NCI-H1436 treated with DMSO at 0.1 percent for 48 hours (cell line): ENCODE results near the gene TBC1D10A.
A peak's percentile ranks its signal among the peaks of the same experiment; 100 is the strongest.

Experiments used
- DNase-seq: peaks from one replicate; lab custom pipeline; 2025; lab: John Stamatoyannopoulos, UW

Gene TBC1D10A

GRCh38 chr22:30320021-30320556 is 6.7 kb downstream of the TBC1D10A start:
- no peak for DNase-seq

GRCh38 chr22:30318799-30319419 is 7.8 kb downstream of the TBC1D10A start:
- no peak for DNase-seq

DNA sequence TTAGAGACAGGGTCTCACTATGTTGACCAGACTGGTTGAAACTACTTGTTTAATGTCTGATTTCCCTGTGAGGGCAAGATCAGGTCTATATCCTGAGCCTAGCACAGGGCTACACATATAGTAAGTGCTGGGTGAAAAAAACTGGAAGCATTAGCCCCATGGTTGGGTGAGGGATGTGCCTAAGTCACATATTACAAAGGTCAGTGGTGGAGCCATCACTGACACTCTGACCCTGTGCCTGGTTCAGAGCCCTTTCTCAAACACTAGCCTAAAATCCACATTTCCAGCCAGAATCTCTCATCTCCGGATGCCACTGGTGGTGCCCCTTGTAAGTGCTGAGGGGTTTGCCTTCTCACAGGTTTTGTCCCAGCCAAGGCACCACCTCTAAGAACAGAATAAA is 9.0 kb downstream of the TBC1D10A start:
- DNase-seq = no peak

GRCh38 chr22:30315962-30316576 is 10.7 kb downstream of the TBC1D10A start:
- no peak for DNase-seq

- no peak for DNase-seq
Measured at GRCh38 chr22:30314915-30315314, 11.8 kb downstream of the TBC1D10A start.

DNA sequence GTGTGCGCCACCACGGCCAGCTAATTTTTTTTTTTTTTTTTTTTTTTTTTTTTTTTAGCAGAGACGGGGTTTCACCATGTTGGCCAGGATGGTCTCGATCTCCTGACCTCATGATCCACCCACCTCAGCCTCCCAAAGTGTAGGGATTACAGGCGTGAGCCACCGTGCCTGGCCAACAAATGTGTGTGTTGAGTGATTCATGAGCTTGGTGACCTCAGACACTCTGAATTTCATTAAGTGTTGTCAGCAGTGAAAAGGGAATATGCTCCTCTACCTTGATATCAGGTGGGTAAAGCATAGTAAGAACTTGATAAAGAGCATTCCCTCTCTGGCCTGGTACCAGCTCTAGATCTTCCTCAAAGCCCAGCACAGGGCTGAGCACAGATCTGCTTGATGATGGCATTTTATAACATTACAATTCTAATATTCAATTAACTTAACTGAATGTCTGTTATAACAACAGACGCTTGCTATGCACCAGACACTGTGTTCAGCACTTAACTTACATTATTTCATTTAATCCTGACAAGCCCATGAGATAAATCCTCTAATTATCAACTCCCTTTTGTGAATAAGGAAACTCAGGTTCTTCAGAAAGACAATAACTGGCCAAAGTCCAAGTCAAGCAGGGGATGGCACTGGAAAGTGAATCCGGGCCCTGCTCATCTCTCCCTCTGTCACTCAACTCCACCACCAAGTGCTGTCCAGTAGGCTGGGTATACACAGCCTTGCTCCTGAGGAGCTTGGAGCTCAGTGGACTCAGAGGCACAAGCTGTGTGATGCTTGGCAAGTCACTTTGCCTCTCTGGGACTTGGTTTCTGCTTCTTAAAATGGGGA is 13.0 kb downstream of the TBC1D10A start:
- DNase-seq = no peak

GRCh38 chr22:30312053-30312452 is 14.7 kb downstream of the TBC1D10A start:
- DNase-seq = no peak

DNA sequence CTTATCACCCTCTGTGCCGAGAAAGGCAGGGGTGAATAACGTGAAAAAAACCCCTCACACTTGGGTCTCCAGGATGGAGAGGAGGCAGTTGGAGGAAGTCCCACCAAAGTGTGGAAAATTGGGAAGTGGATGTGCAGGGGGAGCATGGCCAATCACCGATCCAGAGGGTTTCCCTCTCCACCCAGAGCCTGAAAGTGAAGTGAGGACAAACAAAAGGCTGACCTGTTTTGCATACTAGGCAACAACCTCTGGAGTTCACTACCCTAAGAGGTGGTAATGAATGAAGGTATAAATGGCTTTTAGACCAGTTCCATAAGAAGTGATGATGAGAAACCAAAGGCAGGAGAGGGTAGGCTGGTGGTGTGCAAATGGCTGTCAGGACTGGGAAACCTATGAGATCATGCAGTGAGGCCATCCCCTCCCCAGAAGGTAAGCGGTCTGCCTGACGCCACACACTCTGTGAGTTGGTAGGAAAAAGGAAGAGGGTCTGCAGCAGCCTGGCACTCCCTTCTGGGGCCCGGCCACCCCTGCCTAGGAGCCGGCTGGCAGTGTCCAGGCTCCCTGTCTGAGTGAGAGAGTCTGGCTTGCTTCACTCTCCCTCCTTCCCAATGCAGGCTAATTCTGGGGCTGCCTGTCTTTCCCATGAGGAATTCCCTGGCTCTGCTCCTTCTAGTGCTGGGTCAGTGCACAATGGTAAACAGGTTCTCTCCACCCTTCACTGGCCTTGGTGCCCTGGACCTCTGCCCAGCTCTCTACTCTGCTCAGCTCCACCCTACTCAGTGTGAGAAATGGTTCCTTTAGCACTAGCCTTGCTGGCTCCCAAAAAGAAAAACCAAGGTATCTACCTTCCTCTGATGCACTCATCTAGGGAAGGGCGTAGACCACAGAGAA is 15.6 kb downstream of the TBC1D10A start:
- DNase-seq = no peak

DNA sequence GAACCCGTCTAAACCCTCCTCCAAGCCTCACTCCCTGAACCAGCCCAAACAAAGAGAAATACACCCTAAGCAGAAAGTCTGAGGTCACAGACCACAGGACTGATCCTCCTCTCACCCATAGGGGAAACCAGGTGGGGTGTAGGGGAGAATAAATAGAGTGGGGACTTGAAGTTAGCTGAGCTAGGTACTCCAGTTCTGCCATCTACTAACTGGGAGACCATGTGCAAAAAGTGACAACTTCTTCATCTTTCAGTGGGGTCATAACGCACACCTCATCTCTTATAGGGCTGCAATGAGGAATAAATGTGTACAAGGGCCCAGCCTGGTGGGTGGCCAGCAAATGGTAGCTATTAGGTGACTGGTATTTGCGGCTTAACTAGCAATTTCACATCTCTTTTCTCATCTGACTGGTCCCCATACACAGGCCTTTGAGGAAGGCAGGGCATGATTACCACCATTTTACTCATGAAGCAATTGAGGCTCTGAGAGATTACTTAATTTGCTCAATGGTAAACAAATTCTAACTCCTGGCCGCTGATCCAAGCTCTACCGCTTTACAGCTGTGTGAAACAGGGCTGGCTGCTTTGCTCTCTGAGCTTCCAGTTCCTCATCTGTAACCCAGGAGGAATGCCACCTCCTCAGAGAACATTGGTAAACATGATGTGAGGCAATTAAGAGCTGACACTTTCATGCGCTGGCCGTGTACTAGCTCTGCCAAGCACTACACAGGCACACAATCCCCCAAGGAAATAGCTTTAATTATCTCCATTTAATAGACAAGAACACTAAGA is 16.6 kb downstream of the TBC1D10A start:
- peak; percentile 15 for DNase-seq

DNA sequence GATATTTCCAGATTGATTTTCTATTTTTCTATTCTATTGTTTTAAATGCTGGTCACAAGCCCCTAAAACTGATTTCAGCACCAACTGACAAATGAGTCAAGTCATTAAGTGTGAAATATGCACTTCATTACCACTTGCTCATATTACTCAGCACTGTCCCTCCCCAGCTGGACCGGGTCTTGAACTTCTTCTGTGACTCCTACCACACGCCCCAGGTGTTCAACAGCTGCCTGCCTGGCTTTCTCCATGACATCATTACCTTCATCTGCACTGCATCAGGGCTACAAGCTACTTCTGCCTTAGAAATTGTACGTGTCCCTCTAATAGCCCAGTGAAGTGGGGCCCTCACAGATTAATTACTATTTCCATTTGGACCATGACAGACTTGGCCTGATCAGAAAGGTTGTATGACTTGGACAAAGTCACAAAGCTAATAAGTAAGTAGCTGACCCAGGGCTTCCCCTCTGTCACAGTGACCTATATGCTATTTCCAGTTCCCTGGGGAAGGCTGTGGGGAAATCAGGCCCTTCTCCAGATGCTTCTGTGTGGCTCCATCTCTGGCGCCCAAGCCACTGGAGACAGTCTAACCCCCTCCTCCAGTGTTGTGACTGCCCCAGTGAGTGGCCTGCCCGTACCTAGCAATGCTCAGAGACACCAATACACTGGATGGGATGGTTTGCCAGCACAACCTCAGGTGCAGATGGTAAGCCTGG is 18.1 kb downstream of the TBC1D10A start:
- DNase-seq = no peak

- no peak for DNase-seq
Measured at GRCh38 chr22:30308093-30308492, 18.6 kb downstream of the TBC1D10A start.

- DNase-seq = no peak
Measured at GRCh38 chr22:30307041-30307574, 19.6 kb downstream of the TBC1D10A start.

DNA sequence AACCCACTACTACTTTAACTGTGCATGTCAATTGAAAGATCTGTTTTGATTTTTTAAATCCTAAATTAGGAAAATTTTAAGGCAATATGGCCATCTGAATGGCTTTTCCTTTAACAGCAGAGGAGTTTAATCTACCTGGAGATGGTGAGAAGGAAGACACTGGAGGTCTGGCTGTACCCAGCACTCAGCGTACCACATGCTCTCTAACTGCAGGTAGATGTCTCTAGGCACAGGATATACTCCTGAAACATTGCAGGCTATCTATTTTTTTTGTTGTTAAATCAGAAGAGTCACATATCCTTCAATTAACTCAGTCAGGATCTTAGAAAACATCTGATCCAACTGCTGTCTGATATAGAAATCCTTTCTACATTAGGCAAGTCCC is 20.1 kb downstream of the TBC1D10A start:
- DNase-seq = no peak

DNA sequence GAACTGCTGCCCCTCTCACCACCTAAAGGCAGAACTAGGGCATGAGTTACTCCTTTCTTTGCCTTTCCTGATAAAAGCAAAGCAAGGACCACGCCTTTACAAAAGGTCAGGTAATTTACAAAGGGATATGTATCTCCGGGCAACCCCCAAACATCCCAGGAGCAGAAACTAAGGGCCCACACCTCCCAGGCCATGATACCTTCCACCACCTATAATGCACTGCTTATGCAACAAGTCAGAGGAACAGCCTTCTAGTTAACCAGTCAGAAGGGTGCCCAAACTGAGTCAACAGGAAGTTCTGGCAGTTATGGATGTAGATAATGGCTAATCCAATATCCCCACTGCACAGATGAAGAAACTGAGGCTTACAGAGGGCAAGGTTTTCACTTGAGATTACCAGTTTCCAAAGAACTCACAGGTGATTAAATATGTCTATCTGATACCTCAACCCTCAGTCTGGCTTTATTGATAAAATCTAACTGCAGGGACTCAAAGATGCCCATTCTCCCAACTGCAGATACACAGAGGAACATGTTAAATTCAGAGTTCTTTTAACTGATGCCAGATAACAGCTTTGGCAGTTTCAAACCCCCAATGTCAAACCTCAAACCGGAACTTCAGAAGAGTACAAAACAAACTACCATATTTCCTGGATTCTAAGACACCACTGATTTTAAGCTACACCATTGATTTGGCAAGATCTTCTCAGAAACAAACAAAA is 20.7 kb downstream of the TBC1D10A start:
- DNase-seq = no peak

- DNase-seq = no peak
Measured at GRCh38 chr22:30305519-30305905, 21.2 kb downstream of the TBC1D10A start.

GRCh38 chr22:30304495-30305244 is 22.1 kb downstream of the TBC1D10A start:
- no peak for DNase-seq

DNA sequence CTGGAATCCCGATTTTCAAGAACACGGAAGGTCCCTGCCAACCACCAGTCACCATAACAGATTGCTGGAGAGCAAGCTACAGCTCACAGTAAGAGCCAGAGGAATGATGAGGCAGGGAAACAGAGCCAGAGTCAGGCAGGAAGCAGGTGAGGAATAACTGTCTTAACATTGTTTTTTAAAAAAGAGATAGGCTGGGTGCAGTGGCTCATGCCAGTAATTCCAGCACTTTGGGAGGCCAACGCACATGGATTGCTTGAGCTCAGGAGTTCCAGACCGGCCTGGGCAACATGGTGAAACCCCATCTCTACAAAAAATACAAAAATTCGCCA is 24.0 kb downstream of the TBC1D10A start:
- no peak for DNase-seq

GRCh38 chr22:30301995-30302809 is 24.5 kb downstream of the TBC1D10A start:
- no peak for DNase-seq
